Fibroblast of skin of left biceps (primary cell): ENCODE results near the gene GBX2.
A peak's percentile ranks its signal among the peaks of the same experiment; 100 is the strongest.

Experiments
- DNase-seq, 2 experiments: peaks; one replicate each; pipeline ENCODE4 v3.0.0-alpha.2; 2013; ENCODE audit warnings: low read depth in 2 of 2

GBX2 gene

GRCh38 chr2:236180831-236181453 is 12.8 kb upstream of the GBX2 start:
- DNase-seq = peak in 1 of 2 experiments; percentile 25

- DNase-seq = peak; percentile 40 to 46
Measured at GRCh38 chr2:236180076-236180816, 12.1 kb upstream of the GBX2 start.

GRCh38 chr2:236179236-236180075 is 11.3 kb upstream of the GBX2 start:
- DNase-seq = no peak

GRCh38 chr2:236178890-236179235 is 10.7 kb upstream of the GBX2 start:
- DNase-seq = no peak

GRCh38 chr2:236177967-236178889 is 10.0 kb upstream of the GBX2 start:
- DNase-seq = no peak

- DNase-seq = no peak
Measured at GRCh38 chr2:236177604-236177966, 9.4 kb upstream of the GBX2 start.

- no peak for DNase-seq
Measured at GRCh38 chr2:236176951-236177350, 8.8 kb upstream of the GBX2 start.

- DNase-seq = no peak
Measured at GRCh38 chr2:236176417-236176816, 8.2 kb upstream of the GBX2 start.

GRCh38 chr2:236175548-236176150 is 7.5 kb upstream of the GBX2 start:
- no peak for DNase-seq

GRCh38 chr2:236173729-236174607 is 5.8 kb upstream of the GBX2 start:
- DNase-seq = no peak

- DNase-seq = no peak
Measured at GRCh38 chr2:236173036-236173728, 5.0 kb upstream of the GBX2 start.

- DNase-seq = no peak
Measured at GRCh38 chr2:236172255-236173035, 4.3 kb upstream of the GBX2 start.

GRCh38 chr2:236171680-236172254 is 3.6 kb upstream of the GBX2 start:
- no peak for DNase-seq

GRCh38 chr2:236171181-236171679 is 3.0 kb upstream of the GBX2 start:
- no peak for DNase-seq

GRCh38 chr2:236170590-236171165 is 2.5 kb upstream of the GBX2 start:
- DNase-seq = no peak

GRCh38 chr2:236169741-236170589 is 1.8 kb upstream of the GBX2 start:
- no peak for DNase-seq

- no peak for DNase-seq
Measured at GRCh38 chr2:236169151-236169721, 1.1 kb upstream of the GBX2 start.
